ENCODE data around the gene GNG12. TPM values are rescaled to one million over a fixed set of nuclear protein-coding genes. Genes with fewer than 3 reads are reported as not detected.

Gene GNG12
- total RNA-seq, 1 experiment from 2014 or later, result 23.7 TPM

- H3K27ac Mint-ChIP-seq, result no peak overlapping the region
- no peaks in the 10 kb centered on the region for H3K4me1 Mint-ChIP-seq
Measured at GRCh38 chr1:67869233-67869632, 36.0 kb upstream of the GNG12 start.

GRCh38 chr1:67863637-67864036 lies 30.4 kb upstream of the GNG12 start:
- TF ChIP-seq, protein P1, sequence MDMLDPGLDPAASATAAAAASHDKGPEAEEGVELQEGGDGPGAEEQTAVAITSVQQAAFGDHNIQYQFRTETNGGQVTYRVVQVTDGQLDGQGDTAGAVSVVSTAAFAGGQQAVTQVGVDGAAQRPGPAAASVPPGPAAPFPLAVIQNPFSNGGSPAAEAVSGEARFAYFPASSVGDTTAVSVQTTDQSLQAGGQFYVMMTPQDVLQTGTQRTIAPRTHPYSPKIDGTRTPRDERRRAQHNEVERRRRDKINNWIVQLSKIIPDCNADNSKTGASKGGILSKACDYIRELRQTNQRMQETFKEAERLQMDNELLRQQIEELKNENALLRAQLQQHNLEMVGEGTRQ (CRISPR knock-in tag; IDR thresholded peaks at IDR 0.05), result peak; percentile 52; the same call in 1 of the 2 replicates
- TF ChIP-seq, protein P2, sequence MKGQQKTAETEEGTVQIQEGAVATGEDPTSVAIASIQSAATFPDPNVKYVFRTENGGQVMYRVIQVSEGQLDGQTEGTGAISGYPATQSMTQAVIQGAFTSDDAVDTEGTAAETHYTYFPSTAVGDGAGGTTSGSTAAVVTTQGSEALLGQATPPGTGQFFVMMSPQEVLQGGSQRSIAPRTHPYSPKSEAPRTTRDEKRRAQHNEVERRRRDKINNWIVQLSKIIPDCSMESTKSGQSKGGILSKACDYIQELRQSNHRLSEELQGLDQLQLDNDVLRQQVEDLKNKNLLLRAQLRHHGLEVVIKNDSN (CRISPR knock-in tag; IDR thresholded peaks at IDR 0.05), result peak; percentile 20; the same call in 1 of the 2 replicates
- TF ChIP-seq ATF3 (CRISPR knock-in tag; conservative IDR thresholded peaks at IDR 0.05) (no peak), ZBTB43 (CRISPR knock-in tag; IDR thresholded peaks at IDR 0.05) (no peak), GTF2I (CRISPR knock-in tag; conservative IDR thresholded peaks at IDR 0.05) (no peak), ZNF396 (CRISPR knock-in tag; IDR thresholded peaks at IDR 0.05; ENCODE audit: borderline replicate concordance) (no peak)
- Mint-ChIP-seq H3K9me3 (0 out of 2 replicates have a peak, but pooled peaks cover 3% of the 10 kb centered on the region), H3K27me3 (ENCODE audit: low read depth) (no peaks in the 10 kb centered on the region), H3K27ac (no peak overlapping the region), H3K36me3 (no peaks in the 10 kb centered on the region), H3K4me3 (no peak overlapping the region), H3K4me1 (no peaks in the 10 kb centered on the region)
- ATAC-seq (no peak), DNase-seq (ENCODE audit: low spot score) (no peak)
- POLR2A ChIA-PET, result no interaction called here
- CTCF ChIA-PET, result interaction anchor here (0.6 to 1.6 kb wide), 2 partner anchors 9 to 328 kb away, joined by 3 read pairs; no protein-coding TSS in a partner anchor

More at GRCh38 chr1:67869233-67869632, 36.0 kb upstream of the GNG12 start:
- H3K27me3 Mint-ChIP-seq (ENCODE audit: low read depth), result no peaks in the 10 kb centered on the region
- no peak for TF ChIP-seq GABPB1 (CRISPR knock-in tag; IDR thresholded peaks at IDR 0.05)
- TF ChIP-seq NFATC4 (CRISPR knock-in tag; IDR thresholded peaks at IDR 0.05), result no peak
- TF ChIP-seq NR3C1 (CRISPR knock-in tag; conservative IDR thresholded peaks at IDR 0.05; ENCODE audit: low read depth), result no peak
- no peak for TF ChIP-seq SP1 (CRISPR knock-in tag; conservative IDR thresholded peaks at IDR 0.05)
- no peak for TF ChIP-seq ZBTB21 (CRISPR knock-in tag; IDR thresholded peaks at IDR 0.05; ENCODE audit: borderline replicate concordance)
- TF ChIP-seq IRF2 (CRISPR knock-in tag; IDR thresholded peaks at IDR 0.05; ENCODE audit: borderline replicate concordance, low read depth), result no peak
- no peak for TF ChIP-seq CDX4 (CRISPR knock-in tag; IDR thresholded peaks at IDR 0.05; ENCODE audit: borderline replicate concordance)
- H3K36me3 Mint-ChIP-seq, result no peaks in the 10 kb centered on the region
- peaks cover 7% of the 10 kb centered on the region; the same call in 1 of the 2 replicates for H3K9me3 Mint-ChIP-seq
- DNase-seq (ENCODE audit: low spot score) (no peak), ATAC-seq (no peak)
- ChIA-PET POLR2A (no interaction called here), CTCF (no interaction called here)
- H3K4me3 Mint-ChIP-seq, result no peak overlapping the region

GRCh38 chr1:67862685-67863084 lies 29.4 kb upstream of the GNG12 start:
- POLR2A ChIA-PET, result no interaction called here
- TF ChIP-seq AR (CRISPR knock-in tag; IDR thresholded peaks at IDR 0.05), result no peak
- no peak for TF ChIP-seq E2F5 (CRISPR knock-in tag; IDR thresholded peaks at IDR 0.05)
- no peak for TF ChIP-seq NFATC4 (CRISPR knock-in tag; IDR thresholded peaks at IDR 0.05)
- no peak for TF ChIP-seq CTCF (IDR thresholded peaks at IDR 0.05)
- TF ChIP-seq AFF4 (CRISPR knock-in tag; IDR thresholded peaks at IDR 0.05; ENCODE audit: borderline replicate concordance), result no peak
- no peak for TF ChIP-seq TCF7 (CRISPR knock-in tag; IDR thresholded peaks at IDR 0.05; ENCODE audit: low read depth)

More at GRCh38 chr1:67862685-67863084, 29.4 kb upstream of the GNG12 start:
- H3K27me3 Mint-ChIP-seq (ENCODE audit: low read depth), result no peaks in the 10 kb centered on the region
- no peaks in the 10 kb centered on the region for H3K36me3 Mint-ChIP-seq
- ATAC-seq (no peak), DNase-seq (ENCODE audit: low spot score) (no peak)
- CTCF ChIA-PET, result interaction anchor here (1.0 to 2.0 kb wide), 3 partner anchors 9 to 327 kb away, joined by 3 to 10 read pairs (median 3); no protein-coding TSS in a partner anchor
- H3K9me3 Mint-ChIP-seq, result 0 out of 2 replicates have a peak, but pooled peaks cover 3% of the 10 kb centered on the region
- H3K4me3 Mint-ChIP-seq, result no peak overlapping the region
- H3K4me1 Mint-ChIP-seq, result no peaks in the 10 kb centered on the region
- no peak overlapping the region for H3K27ac Mint-ChIP-seq
